Pons (tissue), 1 donor: Measurements from ENCODE around the gene EED.
"Not testable (repeated sequence)": the region's sequence is repeated elsewhere in the genome, so short reads cannot be mapped to it uniquely, and the experiment has no call there.

Experiments
- DNase-seq: peaks from one replicate; pipeline ENCODE4 v3.0.0-alpha.2; 2016; ENCODE audit warnings: low spot score

Gene EED

DNA sequence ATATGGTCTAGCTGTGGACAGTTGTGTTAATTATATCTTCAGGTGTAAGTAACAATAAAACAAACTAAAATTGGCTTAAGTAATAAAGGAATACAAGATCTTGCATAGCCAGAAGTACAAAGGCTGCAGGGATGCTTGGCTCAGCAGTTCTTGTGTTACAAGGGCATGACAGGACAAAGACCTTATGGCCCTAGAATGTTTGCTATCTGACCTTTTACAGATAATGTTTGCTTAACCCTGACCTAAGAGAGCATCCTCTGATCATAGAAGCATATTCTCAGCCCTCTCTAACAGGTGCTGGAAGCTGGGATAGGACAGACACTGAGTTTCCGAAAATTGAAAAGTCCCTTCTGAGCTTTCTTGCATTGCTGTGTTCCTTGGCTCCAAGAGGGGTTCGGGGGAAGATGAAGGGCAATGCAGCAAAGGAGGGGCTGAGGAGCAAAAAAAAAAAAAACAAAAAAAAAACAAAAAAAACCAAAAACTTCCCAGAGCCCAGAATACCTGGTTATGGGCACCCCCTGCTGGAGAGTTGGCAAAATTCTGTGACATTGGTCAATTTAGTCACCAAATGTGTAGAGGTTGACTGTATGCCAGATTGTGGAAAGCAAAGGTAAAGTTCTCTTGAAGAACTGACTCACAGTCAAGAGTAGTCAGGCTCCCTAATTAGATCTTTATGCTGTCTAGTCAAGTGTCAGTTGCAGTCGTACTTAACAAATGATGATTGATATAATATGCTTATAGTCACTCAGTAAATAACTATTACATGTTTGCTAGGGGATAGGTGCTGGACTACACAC, 47.1 kb downstream of the EED start:
- peak; percentile 58 for DNase-seq

DNA sequence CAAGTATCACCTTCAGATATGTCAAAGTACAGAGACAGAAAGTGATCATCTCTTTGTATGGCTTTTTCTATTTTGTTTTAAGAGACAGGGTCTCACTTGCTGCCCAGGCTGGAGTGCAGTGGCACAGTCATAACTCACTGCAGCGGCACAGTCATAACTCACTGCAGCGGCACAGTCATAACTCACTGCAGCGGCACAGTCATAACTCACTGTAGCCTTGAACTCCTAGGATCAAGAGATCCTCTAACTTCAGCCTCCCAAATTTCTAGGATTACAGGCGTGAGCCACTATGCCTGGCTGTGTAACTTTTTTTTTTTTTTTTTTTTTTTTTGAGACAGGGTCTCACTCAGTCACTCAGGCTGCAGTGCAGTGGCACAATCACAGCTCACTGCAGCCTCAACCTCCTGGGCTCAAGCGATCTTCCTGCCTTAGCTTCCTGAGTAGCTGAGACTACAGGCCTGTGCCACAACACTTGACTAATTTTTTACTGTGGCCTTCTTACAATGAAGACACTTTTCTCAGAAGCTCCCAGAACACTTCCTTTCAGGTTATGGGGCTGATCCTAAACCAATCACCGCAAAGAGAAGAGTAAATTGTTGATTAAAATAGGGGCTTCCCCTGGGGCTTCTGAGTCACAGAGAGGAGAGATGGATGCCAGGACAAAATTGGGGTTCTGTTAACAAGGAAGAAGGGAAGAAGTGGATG, 48.5 kb downstream of the EED start:
- no peak for DNase-seq

DNA sequence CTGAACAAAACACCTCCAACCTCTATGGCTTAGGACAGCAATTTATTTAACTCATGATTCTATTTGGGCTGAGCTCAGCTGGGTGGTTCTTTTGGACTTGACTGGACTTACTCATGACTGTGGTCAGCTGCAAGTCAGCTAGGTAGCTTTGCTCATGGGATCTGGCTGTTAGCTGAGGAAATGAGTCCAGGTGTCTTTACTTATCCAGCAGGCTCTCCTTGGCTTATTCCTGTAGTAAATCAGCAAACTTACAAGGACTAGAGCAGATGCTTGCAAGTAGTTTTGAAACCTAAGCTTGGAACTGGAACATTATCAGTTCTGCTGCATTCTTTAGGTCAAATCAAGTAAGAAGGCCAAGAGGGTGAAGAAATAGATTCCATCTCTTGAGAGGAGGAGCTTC, 49.5 kb downstream of the EED start:
- DNase-seq = no peak

DNA sequence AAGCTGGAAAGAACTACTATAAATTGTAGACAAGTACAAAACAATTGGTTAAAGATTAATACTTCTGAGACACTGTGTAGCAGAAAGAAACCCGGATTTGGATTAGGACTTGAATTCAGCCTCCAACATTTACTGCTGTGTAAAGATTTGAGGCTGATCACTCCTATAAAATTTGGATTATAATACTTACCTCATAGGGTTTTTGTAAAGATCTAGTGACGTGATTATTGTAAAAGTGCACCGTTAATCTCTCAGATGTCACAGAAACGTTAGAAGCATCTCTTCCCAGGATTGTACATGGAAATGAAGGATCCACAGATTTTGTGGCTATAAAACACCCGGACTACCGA, 57.2 kb downstream of the EED start:
- DNase-seq = no peak

DNA sequence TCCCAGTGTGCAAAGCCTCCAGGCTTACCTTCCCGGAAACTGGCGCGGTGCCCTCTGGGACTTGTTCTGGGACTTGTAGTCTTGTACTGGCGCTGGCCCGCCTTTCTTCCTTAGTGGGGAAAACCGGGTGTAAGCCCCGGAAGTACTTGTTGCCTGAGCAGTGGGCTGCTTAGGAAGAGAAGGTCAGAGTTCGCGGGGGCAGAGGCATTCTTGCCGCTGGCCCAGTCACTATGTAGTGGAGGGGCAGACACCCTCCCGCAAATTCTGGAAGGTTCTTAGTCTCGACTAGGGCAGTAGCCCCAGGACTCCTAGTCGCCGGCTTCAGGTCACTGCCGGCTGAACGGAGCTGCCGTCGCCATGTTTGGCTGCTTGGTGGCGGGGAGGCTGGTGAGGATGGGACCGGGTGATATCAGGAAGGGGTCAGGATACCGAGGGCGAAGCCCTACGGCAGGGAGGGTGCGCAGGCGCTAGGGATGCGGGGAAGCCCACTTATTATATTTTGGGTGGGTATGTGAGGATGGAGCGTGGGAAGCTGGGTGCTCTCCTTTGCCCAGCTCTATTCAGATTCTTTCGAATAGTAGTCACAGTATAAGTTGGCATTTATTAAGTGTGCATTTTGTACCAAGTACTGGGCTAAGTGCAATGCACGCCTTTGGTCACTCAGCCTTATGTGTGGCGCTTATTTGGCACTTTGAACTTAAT, 57.7 kb downstream of the EED start, which contains the start of gene HIKESHI:
TSS of gene HIKESHI (plus strand) at position 149 of the 702 bp plus-strand sequence. CDS start at position 358, 209 bp downstream.
- peak; percentile 100 for DNase-seq

DNA sequence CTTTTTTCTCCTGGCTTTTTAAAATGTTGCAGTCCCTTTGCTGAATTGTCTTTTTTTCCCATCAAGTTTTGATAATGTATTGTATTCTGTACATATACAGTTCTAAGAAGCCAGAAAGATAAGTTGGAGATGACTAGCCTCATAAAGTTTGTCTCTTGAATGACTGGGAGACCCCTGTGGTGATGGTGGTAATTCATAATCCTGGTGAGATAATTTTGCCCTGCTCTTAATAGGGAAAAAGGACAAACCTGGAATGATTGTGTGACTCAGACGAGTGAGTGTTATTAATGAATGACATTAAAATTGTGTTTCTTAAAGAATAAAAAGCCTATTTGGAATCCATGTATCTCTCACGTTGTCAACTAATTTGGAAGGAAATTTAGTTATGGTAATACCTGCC, 58.7 kb downstream of the EED start:
- DNase-seq = no peak

DNA sequence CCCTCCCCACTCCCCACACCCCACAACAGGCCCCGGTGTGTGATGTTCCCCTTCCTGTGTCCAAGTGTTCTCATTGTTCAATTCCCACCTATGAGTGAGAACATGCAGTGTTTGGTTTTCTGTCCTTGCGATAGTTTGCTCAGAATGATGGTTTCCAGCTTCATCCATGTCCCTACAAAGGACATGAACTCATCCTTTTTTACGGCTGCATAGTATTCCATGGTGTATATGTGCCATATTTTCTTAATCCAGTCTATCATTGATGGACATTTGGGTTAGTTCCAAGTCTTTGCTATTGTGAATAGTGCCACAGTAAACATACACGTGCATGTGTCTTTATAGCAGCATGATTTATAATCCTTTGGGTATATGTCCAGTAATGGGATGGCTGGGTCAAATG, 64.2 kb downstream of the EED start:
- DNase-seq = not testable (repeated sequence)

DNA sequence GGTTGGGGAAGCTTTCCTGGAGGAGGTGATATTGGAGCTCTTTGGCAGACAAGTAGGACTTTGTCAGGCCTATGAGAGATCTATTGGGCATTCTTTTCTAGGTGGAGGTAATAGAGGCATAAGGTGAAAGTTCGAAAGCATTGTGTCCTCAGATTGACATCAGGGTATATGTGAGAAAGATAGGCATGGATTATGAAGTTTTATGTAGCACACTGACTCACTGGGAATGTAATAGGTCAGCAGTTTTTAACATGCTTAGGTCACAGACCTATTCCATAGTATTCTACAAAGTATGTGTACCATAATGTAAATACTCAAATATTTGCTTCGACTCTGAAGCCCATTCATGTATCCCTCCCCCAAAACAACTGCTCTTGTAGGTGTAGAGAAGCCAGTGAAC, 69.2 kb downstream of the EED start:
- DNase-seq = no peak

DNA sequence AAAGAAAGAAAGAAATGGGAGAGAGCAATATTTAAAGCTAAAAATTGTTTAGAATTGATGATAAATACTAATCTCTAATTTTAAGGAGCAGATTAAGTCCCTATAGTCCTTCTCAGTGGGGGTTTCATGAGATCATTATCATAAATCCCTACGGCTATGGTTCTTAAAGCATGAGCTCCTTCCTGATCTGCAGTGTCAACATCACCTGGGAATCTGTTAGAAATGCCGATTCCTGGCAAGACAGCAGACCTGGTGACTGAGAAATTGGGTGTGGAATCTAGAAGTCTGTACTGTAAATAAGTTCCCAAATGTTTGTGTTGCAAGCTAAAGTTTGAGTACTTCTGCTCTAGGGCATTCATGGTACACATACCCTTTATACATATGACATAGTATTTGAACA, 70.1 kb downstream of the EED start:
- no peak for DNase-seq
